Measurements from ENCODE around the gene DIO1.

DIO1 gene

GRCh38 chr1:53899708-53900107 is 5.7 kb downstream of the DIO1 start:
- Histone ChIP-seq H3K18ac (ENCODE audit: low read depth in 1 of 2, low read length in 2 of 2) (no peak overlapping the region), H4K8ac (ENCODE audit: low read length) (no peak overlapping the region), H3K4me1 (ENCODE audit: control insufficient read depth, insufficient read depth, low read depth, low read length) (peaks cover 15% of the 10 kb centered on the region), H3K4me2 (ENCODE audit: low read length, poor library complexity, severe bottlenecking) (no peak overlapping the region), H3K4me3 (ENCODE audit: insufficient read depth in 1 of 2, low read depth in 1 of 2, low read length in 2 of 2) (no peak overlapping the region), H3K9me3 (ENCODE audit: control insufficient read depth, low read length) (no peaks in the 10 kb centered on the region), H2AFZ (ENCODE audit: low read depth, low read length) (no peak overlapping the region), H3K27me3 (ENCODE audit: control insufficient read depth in 1 of 2, insufficient read depth in 1 of 2, low read length in 2 of 2) (peaks cover 0 to under 1% of the 10 kb centered on the region in 2 experiments), H3K14ac (ENCODE audit: low read length in 2 of 2) (no peak overlapping the region), H4K91ac (ENCODE audit: low read length) (no peak overlapping the region), H3K27ac (ENCODE audit: low read length, poor library complexity, severe bottlenecking) (no peak overlapping the region), H2BK5ac (ENCODE audit: low read depth, low read length, poor library complexity, severe bottlenecking) (no peak overlapping the region), H3K36me3 (ENCODE audit: control insufficient read depth in 1 of 2, insufficient read depth in 2 of 2, low read depth in 1 of 2, low read length in 2 of 2) (no peaks in the 10 kb centered on the region), H2BK120ac (ENCODE audit: low read depth, low read length) (no peak overlapping the region), H3K23ac (ENCODE audit: low read length in 2 of 2) (no peak overlapping the region), H2BK15ac (ENCODE audit: low read depth, poor library complexity, severe bottlenecking) (no peak overlapping the region), H2AK5ac (ENCODE audit: low read length, severe bottlenecking) (no peak overlapping the region), H3K4ac (ENCODE audit: low read depth in 1 of 2, low read length in 2 of 2) (no peak overlapping the region), H2BK12ac (ENCODE audit: low read length in 2 of 2) (no peak overlapping the region), H3K9ac (ENCODE audit: low read length) (no peak overlapping the region), H3K79me1 (replicated peaks; ENCODE audit: low read length, poor library complexity, severe bottlenecking) (no peaks in the 10 kb centered on the region)
- 94% methylated on average over 3 of the region's 3 CpGs for WGBS
- DNase-seq: no peak

GRCh38 chr1:53902235-53903138 is 8.5 kb downstream of the DIO1 start:
- Histone ChIP-seq H2BK12ac (ENCODE audit: low read length in 2 of 2) (no peak overlapping the region), H3K4me3 (ENCODE audit: insufficient read depth in 1 of 2, low read depth in 1 of 2, low read length in 2 of 2) (no peak overlapping the region), H3K4me2 (ENCODE audit: low read length, poor library complexity, severe bottlenecking) (no peak overlapping the region), H3K18ac (ENCODE audit: low read depth in 1 of 2, low read length in 2 of 2) (no peak overlapping the region), H2BK5ac (ENCODE audit: low read depth, low read length, poor library complexity, severe bottlenecking) (no peak overlapping the region), H4K91ac (ENCODE audit: low read length) (no peak overlapping the region), H2AK5ac (ENCODE audit: low read length, severe bottlenecking) (no peak overlapping the region), H3K9me3 (ENCODE audit: control insufficient read depth, low read length) (no peaks in the 10 kb centered on the region), H3K14ac (ENCODE audit: low read length in 2 of 2) (no peak overlapping the region), H2AFZ (ENCODE audit: low read depth, low read length) (no peak overlapping the region), H3K36me3 (ENCODE audit: control insufficient read depth in 1 of 2, insufficient read depth in 2 of 2, low read depth in 1 of 2, low read length in 2 of 2) (no peaks in the 10 kb centered on the region), H3K27ac (ENCODE audit: low read length, poor library complexity, severe bottlenecking) (no peak overlapping the region), H3K9ac (ENCODE audit: low read length) (no peak overlapping the region), H2BK120ac (ENCODE audit: low read depth, low read length) (no peak overlapping the region), H4K8ac (ENCODE audit: low read length) (no peak overlapping the region), H3K4me1 (ENCODE audit: control insufficient read depth, insufficient read depth, low read depth, low read length) (peaks cover 10% of the 10 kb centered on the region), H3K4ac (ENCODE audit: low read depth in 1 of 2, low read length in 2 of 2) (no peak overlapping the region), H2BK15ac (ENCODE audit: low read depth, poor library complexity, severe bottlenecking) (no peak overlapping the region), H3K23ac (ENCODE audit: low read length in 2 of 2) (no peak overlapping the region), H3K79me1 (replicated peaks; ENCODE audit: low read length, poor library complexity, severe bottlenecking) (no peaks in the 10 kb centered on the region), H3K27me3 (ENCODE audit: control insufficient read depth in 1 of 2, insufficient read depth in 1 of 2, low read length in 2 of 2) (no peaks in the 10 kb centered on the region)
- DNase-seq: peak; percentile 31
- 88% methylated on average over 7 of the region's 7 CpGs for WGBS

GRCh38 chr1:53905509-53905908 is 11.5 kb downstream of the DIO1 start:
- no peak overlapping the region for H3K14ac ChIP-seq (ENCODE audit: low read length in 2 of 2)
- H4K91ac ChIP-seq (ENCODE audit: low read length): no peak overlapping the region
- WGBS: 99% methylated on average over 8 of the region's 8 CpGs
- H3K27me3 ChIP-seq (ENCODE audit: control insufficient read depth in 1 of 2, insufficient read depth in 1 of 2, low read length in 2 of 2): no peaks in the 10 kb centered on the region
- no peak overlapping the region for H2BK12ac ChIP-seq (ENCODE audit: low read length in 2 of 2)
- H3K79me1 ChIP-seq (replicated peaks; ENCODE audit: low read length, poor library complexity, severe bottlenecking): no peaks in the 10 kb centered on the region
- H3K4me1 ChIP-seq (ENCODE audit: control insufficient read depth, insufficient read depth, low read depth, low read length): no peaks in the 10 kb centered on the region
- no peak overlapping the region for H2BK5ac ChIP-seq (ENCODE audit: low read depth, low read length, poor library complexity, severe bottlenecking)
- H3K23ac ChIP-seq (ENCODE audit: low read length in 2 of 2): no peak overlapping the region
- H3K9ac ChIP-seq (ENCODE audit: low read length): no peak overlapping the region
- no peak overlapping the region for H2AK5ac ChIP-seq (ENCODE audit: low read length, severe bottlenecking)
- no peaks in the 10 kb centered on the region for H3K9me3 ChIP-seq (ENCODE audit: control insufficient read depth, low read length)
- H3K4ac ChIP-seq (ENCODE audit: low read depth in 1 of 2, low read length in 2 of 2): no peak overlapping the region
- H2BK15ac ChIP-seq (ENCODE audit: low read depth, poor library complexity, severe bottlenecking): no peak overlapping the region
- no peak overlapping the region for H2BK120ac ChIP-seq (ENCODE audit: low read depth, low read length)
- H3K4me2 ChIP-seq (ENCODE audit: low read length, poor library complexity, severe bottlenecking): no peak overlapping the region
- no peak overlapping the region for H3K4me3 ChIP-seq (ENCODE audit: insufficient read depth in 1 of 2, low read depth in 1 of 2, low read length in 2 of 2)
- H3K27ac ChIP-seq (ENCODE audit: low read length, poor library complexity, severe bottlenecking): no peak overlapping the region
- no peak overlapping the region for H4K8ac ChIP-seq (ENCODE audit: low read length)
- H2AFZ ChIP-seq (ENCODE audit: low read depth, low read length): no peak overlapping the region
- H3K18ac ChIP-seq (ENCODE audit: low read depth in 1 of 2, low read length in 2 of 2): no peak overlapping the region
- H3K36me3 ChIP-seq (ENCODE audit: control insufficient read depth in 1 of 2, insufficient read depth in 2 of 2, low read depth in 1 of 2, low read length in 2 of 2): peaks cover 0 to 5% of the 10 kb centered on the region in 2 experiments
- no peak for DNase-seq

GRCh38 chr1:53906121-53906520 is 12.1 kb downstream of the DIO1 start:
- WGBS: 93% methylated on average over 4 of the region's 4 CpGs
- Histone ChIP-seq H4K8ac (ENCODE audit: low read length) (no peak overlapping the region), H3K14ac (ENCODE audit: low read length in 2 of 2) (no peak overlapping the region), H4K91ac (ENCODE audit: low read length) (no peak overlapping the region), H3K36me3 (ENCODE audit: control insufficient read depth in 1 of 2, insufficient read depth in 2 of 2, low read depth in 1 of 2, low read length in 2 of 2) (peaks cover 0 to 5% of the 10 kb centered on the region in 2 experiments), H3K9me3 (ENCODE audit: control insufficient read depth, low read length) (no peaks in the 10 kb centered on the region), H3K18ac (ENCODE audit: low read depth in 1 of 2, low read length in 2 of 2) (no peak overlapping the region), H3K4ac (ENCODE audit: low read depth in 1 of 2, low read length in 2 of 2) (no peak overlapping the region), H2BK15ac (ENCODE audit: low read depth, poor library complexity, severe bottlenecking) (no peak overlapping the region), H2BK12ac (ENCODE audit: low read length in 2 of 2) (no peak overlapping the region), H2AFZ (ENCODE audit: low read depth, low read length) (no peak overlapping the region), H2BK120ac (ENCODE audit: low read depth, low read length) (no peak overlapping the region), H3K9ac (ENCODE audit: low read length) (no peak overlapping the region), H3K4me1 (ENCODE audit: control insufficient read depth, insufficient read depth, low read depth, low read length) (no peaks in the 10 kb centered on the region), H3K4me2 (ENCODE audit: low read length, poor library complexity, severe bottlenecking) (no peak overlapping the region), H2BK5ac (ENCODE audit: low read depth, low read length, poor library complexity, severe bottlenecking) (no peak overlapping the region), H3K23ac (ENCODE audit: low read length in 2 of 2) (no peak overlapping the region), H3K27ac (ENCODE audit: low read length, poor library complexity, severe bottlenecking) (no peak overlapping the region), H2AK5ac (ENCODE audit: low read length, severe bottlenecking) (no peak overlapping the region), H3K79me1 (replicated peaks; ENCODE audit: low read length, poor library complexity, severe bottlenecking) (no peaks in the 10 kb centered on the region), H3K27me3 (ENCODE audit: control insufficient read depth in 1 of 2, insufficient read depth in 1 of 2, low read length in 2 of 2) (no peaks in the 10 kb centered on the region), H3K4me3 (ENCODE audit: insufficient read depth in 1 of 2, low read depth in 1 of 2, low read length in 2 of 2) (no peak overlapping the region)
- DNase-seq: no peak

Data from mesenchymal stem cell (in vitro differentiated cells and primary cell).